ENCODE results near the gene TNIP1. TPM values are rescaled to one million over a fixed set of nuclear protein-coding genes. Genes with fewer than 3 reads are reported as not detected.

Gene TNIP1
- polyA plus RNA-seq, 1 of the 3 experiments (the other 2 are of a cell fraction), result 46.2 TPM

- TF ChIP-seq PBX3 (IDR thresholded peaks at IDR 0.05) (no peak), RXRA (IDR thresholded peaks at IDR 0.05; ENCODE audit: borderline replicate concordance, low read depth) (no peak), NFIC (IDR thresholded peaks at IDR 0.05; ENCODE audit: borderline replicate concordance) (no peak), POLR2AphosphoS5 (IDR thresholded peaks at IDR 0.05; ENCODE audit: low read depth, low read length) (no peak), GABPA (IDR thresholded peaks at IDR 0.05; ENCODE audit: low read depth) (no peak), MEF2A (IDR thresholded peaks at IDR 0.05; ENCODE audit: borderline replicate concordance, low read depth) (no peak), CHD2 (IDR thresholded peaks at IDR 0.05; ENCODE audit: low read length, partially characterized antibody) (no peak), MXI1 (IDR thresholded peaks at IDR 0.05; ENCODE audit: low read depth, low read length) (no peak)
Observed at GRCh38 chr5:151108566-151108965, 27.7 kb upstream of the TNIP1 start (continued).

GRCh38 chr5:151107738-151108520 is 27.1 kb upstream of the TNIP1 start:
- Histone ChIP-seq H3K4me1 (ENCODE audit: control insufficient read depth in 1 of 2, insufficient read depth in 2 of 2, low read depth in 1 of 2, low read length in 1 of 2) (peaks cover 0 to 3% of the 10 kb centered on the region in 2 experiments; a peak in 1 of 4 replicates), H3K9ac (no peak overlapping the region), H3K36me3 (replicated peaks in 1 of 2; ENCODE audit: control insufficient read depth in 1 of 2, insufficient read depth in 2 of 2, low read length in 1 of 2) (peaks cover 19 to 43% of the 10 kb centered on the region in 2 experiments), H3F3A (replicated peaks; ENCODE audit: insufficient read depth) (no peaks in the 10 kb centered on the region), H3K4me3 (ENCODE audit: low read depth in 2 of 2, low read length in 1 of 2) (no peak overlapping the region), H3K79me2 (ENCODE audit: insufficient read depth) (no peaks in the 10 kb centered on the region), H3K9me3 (no peaks in the 10 kb centered on the region), H4K20me1 (ENCODE audit: insufficient read depth) (no peaks in the 10 kb centered on the region), H3K4me2 (no peak overlapping the region), H3K27me3 (ENCODE audit: insufficient read depth) (no peaks in the 10 kb centered on the region), H2AFZ (ENCODE audit: low read depth) (no peak overlapping the region), H3K27ac (ENCODE audit: low read depth in 2 of 2, low read length in 1 of 2) (no peak overlapping the region), H3K9me2 (no peaks in the 10 kb centered on the region)
- POLR2A ChIA-PET, result no interaction called here
- CTCF ChIA-PET, result interaction anchor here (0.8 to 16.3 kb wide), 3 partner anchors 28 to 57 kb away, joined by 3 to 441 read pairs (median 5); no protein-coding TSS in a partner anchor
- 95% methylated on average over 11 of the region's 11 CpGs for WGBS (ENCODE audit: low lambda C conversion rate)
- no peak for DNase-seq
- no peak for TF ChIP-seq CHD2 (IDR thresholded peaks at IDR 0.05; ENCODE audit: low read length, partially characterized antibody)
- no peak for TF ChIP-seq FOSL2 (IDR thresholded peaks at IDR 0.05; ENCODE audit: borderline replicate concordance, low read depth)
- no peak for TF ChIP-seq TCF12 (IDR thresholded peaks at IDR 0.05)
- no peak for TF ChIP-seq POLR2AphosphoS5 (IDR thresholded peaks at IDR 0.05; ENCODE audit: low read depth, low read length)
- TF ChIP-seq GATA2 (CRISPR knock-in tag; IDR thresholded peaks at IDR 0.05), result no peak
- no peak for TF ChIP-seq FOXJ3 (CRISPR knock-in tag; IDR thresholded peaks at IDR 0.05)
- no peak for TF ChIP-seq SIN3A (IDR thresholded peaks at IDR 0.05; ENCODE audit: borderline replicate concordance, low read depth, low read length)
- no peak for TF ChIP-seq USF2 (IDR thresholded peaks at IDR 0.05; ENCODE audit: borderline replicate concordance, low read depth, low read length)
- no peak for TF ChIP-seq RXRA (IDR thresholded peaks at IDR 0.05; ENCODE audit: borderline replicate concordance, low read depth)
- no peak for TF ChIP-seq NFIC (IDR thresholded peaks at IDR 0.05; ENCODE audit: borderline replicate concordance)
- TF ChIP-seq MEF2A (IDR thresholded peaks at IDR 0.05; ENCODE audit: borderline replicate concordance, low read depth), result no peak
- no peak for TF ChIP-seq NRF1 (IDR thresholded peaks at IDR 0.05; ENCODE audit: low read depth, low read length)
- TF ChIP-seq YY1 (IDR thresholded peaks at IDR 0.05; ENCODE audit: low read depth), result no peak
- TF ChIP-seq PBX3 (IDR thresholded peaks at IDR 0.05), result no peak
- TF ChIP-seq EZH2phosphoT487 (IDR thresholded peaks at IDR 0.05; ENCODE audit: borderline replicate concordance, low read depth), result no peak
- TF ChIP-seq ZBTB33 (IDR thresholded peaks at IDR 0.05; ENCODE audit: borderline replicate concordance, low read depth), result no peak

Data from SK-N-SH (cell line).